Measurements from ENCODE around the gene SHC3.

The SHC3 gene

DNA sequence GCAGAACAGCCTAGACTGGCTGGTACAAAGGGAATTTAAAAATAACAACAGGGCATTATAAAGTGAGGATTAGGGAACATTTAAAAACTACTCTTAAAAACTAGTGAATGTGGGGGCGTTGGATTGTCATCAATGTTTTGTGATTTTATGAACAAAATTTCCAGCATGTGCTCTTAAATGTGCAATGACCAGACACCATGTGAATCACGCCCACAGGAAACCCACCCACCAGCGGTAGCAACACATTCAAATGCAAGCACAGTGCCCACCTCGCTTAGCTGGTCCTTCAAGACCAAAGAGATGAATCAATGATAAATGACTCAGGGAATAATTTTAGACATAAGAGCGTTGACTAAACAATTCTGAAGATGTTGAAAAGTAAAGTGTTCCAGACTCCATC is 146.4 kb downstream of the SHC3 start:
- no peaks in the 10 kb centered on the region for H3K4me1 ChIP-seq (ENCODE audit: control insufficient read depth, insufficient read depth, low read length)
- H3K9me3 ChIP-seq (ENCODE audit: control insufficient read depth, insufficient read depth, low read length): no peaks in the 10 kb centered on the region
- H3K4me3 ChIP-seq (ENCODE audit: low read length): no peak overlapping the region
- no peak for DNase-seq (ENCODE audit: low read depth, low spot score)
- H3K27me3 ChIP-seq (ENCODE audit: control insufficient read depth, insufficient read depth, low read length): no peaks in the 10 kb centered on the region
- H3K27ac ChIP-seq (ENCODE audit: low read length): no peak overlapping the region
- H3K36me3 ChIP-seq (ENCODE audit: control insufficient read depth, insufficient read depth, low read length): no peaks in the 10 kb centered on the region
- no CpG with 5 or more reads among the region's 5 CpGs for WGBS (ENCODE audit: insufficient coverage, insufficient read length)

DNA sequence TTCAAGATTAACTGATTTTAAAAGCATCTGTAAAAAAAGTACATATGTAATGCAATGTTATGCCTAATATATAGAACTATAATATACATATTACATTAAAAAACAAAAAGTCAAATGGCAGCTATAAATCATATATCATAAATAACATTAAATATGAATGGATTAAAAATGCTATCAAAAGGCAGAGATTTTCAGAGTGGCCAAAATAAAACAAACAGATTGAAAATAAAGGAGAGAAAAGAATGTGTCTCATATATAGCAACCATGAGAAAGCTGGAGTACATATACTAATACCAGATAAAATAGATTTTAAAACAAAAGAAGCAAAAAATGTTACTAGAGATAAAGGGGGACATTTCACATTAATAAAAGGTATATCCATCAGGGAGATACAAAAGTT is 148.8 kb downstream of the SHC3 start:
- no peak overlapping the region for H3K27ac ChIP-seq (ENCODE audit: low read length)
- no peaks in the 10 kb centered on the region for H3K36me3 ChIP-seq (ENCODE audit: control insufficient read depth, insufficient read depth, low read length)
- no peak for DNase-seq (ENCODE audit: low read depth, low spot score)
- no peak overlapping the region for H3K4me3 ChIP-seq (ENCODE audit: low read length)
- no peaks in the 10 kb centered on the region for H3K4me1 ChIP-seq (ENCODE audit: control insufficient read depth, insufficient read depth, low read length)
- no peaks in the 10 kb centered on the region for H3K9me3 ChIP-seq (ENCODE audit: control insufficient read depth, insufficient read depth, low read length)
- no peaks in the 10 kb centered on the region for H3K27me3 ChIP-seq (ENCODE audit: control insufficient read depth, insufficient read depth, low read length)

DNA sequence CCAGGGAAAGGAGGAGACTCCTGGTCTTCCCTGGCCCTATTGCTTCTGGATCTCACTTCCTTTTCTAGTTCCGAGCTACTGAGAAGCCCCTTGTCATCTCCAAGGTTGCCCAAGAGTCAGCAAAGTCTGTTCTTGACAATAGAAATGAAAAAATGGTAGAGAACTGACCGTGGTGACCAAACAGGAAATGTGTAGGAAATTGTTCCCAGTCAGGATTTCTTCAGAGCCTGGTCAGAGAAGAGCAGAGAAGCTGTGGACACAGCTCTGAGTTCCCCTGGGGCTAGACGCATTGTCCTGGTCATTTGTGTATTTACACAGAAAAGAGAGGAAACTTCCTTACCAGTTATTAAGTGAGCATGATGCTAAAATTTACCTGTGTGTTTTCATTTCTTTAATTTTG is 151.7 kb downstream of the SHC3 start:
- Histone ChIP-seq H3K4me1 (ENCODE audit: control insufficient read depth, insufficient read depth, low read length) (peaks cover 3% of the 10 kb centered on the region; the same call in 1 of the 2 replicates), H3K36me3 (ENCODE audit: control insufficient read depth, insufficient read depth, low read length) (no peaks in the 10 kb centered on the region), H3K9me3 (ENCODE audit: control insufficient read depth, insufficient read depth, low read length) (no peaks in the 10 kb centered on the region), H3K27ac (ENCODE audit: low read length) (no peak overlapping the region), H3K27me3 (ENCODE audit: control insufficient read depth, insufficient read depth, low read length) (no peaks in the 10 kb centered on the region), H3K4me3 (ENCODE audit: low read length) (no peak overlapping the region)
- WGBS (ENCODE audit: insufficient coverage, insufficient read length): no CpG with 5 or more reads among the region's 3 CpGs
- no peak for DNase-seq (ENCODE audit: low read depth, low spot score)

DNA sequence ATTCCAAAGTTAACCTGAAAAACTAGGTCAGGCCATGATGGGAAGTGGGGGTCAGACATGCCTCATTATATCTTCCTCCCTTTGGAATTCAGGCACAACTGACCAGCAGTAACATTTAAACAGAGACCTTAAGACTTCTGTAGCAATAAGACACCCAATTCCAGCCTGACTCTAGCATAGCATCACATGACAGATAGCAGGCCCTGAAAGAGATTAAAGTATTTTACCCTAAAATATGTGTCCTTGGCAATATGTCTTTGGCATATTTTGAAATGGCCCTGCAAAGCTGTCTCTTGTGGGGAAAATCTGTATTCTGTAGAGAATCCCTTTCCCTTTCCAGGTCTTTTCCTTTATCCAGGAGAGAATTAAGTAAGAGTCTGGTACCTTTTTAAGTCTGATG is 153.1 kb downstream of the SHC3 start:
- H3K4me1 ChIP-seq (ENCODE audit: control insufficient read depth, insufficient read depth, low read length): peaks cover 5% of the 10 kb centered on the region; the same call in 1 of the 2 replicates
- DNase-seq (ENCODE audit: low read depth, low spot score): no peak
- H3K9me3 ChIP-seq (ENCODE audit: control insufficient read depth, insufficient read depth, low read length): no peaks in the 10 kb centered on the region
- no peak overlapping the region for H3K4me3 ChIP-seq (ENCODE audit: low read length)
- no peak overlapping the region for H3K27ac ChIP-seq (ENCODE audit: low read length)
- H3K36me3 ChIP-seq (ENCODE audit: control insufficient read depth, insufficient read depth, low read length): no peaks in the 10 kb centered on the region
- no peaks in the 10 kb centered on the region for H3K27me3 ChIP-seq (ENCODE audit: control insufficient read depth, insufficient read depth, low read length)

DNA sequence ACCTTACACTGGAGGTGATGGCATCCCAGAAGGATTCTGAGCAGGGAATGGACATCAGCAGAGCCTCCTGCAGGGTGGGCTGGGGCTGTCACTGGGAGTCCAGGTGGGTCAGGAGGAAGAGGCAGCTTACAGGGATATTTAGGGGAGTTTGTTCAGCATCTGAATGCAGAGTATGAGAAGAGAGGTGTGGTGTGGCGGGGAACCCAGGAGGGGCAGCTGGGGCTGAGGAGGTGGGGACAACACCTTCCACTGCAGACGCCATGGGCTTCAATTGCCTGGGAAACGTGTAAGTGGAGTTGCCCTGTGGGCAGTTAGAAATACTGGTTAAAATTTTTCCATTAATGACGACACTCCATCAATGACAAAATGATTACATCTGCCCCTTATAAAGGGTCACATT is 153.9 kb downstream of the SHC3 start:
- H3K27me3 ChIP-seq (ENCODE audit: control insufficient read depth, insufficient read depth, low read length): no peaks in the 10 kb centered on the region
- WGBS (ENCODE audit: insufficient coverage, insufficient read length): no CpG with 5 or more reads among the region's 4 CpGs
- DNase-seq (ENCODE audit: low read depth, low spot score): no peak
- H3K9me3 ChIP-seq (ENCODE audit: control insufficient read depth, insufficient read depth, low read length): no peaks in the 10 kb centered on the region
- no peaks in the 10 kb centered on the region for H3K36me3 ChIP-seq (ENCODE audit: control insufficient read depth, insufficient read depth, low read length)
- H3K4me1 ChIP-seq (ENCODE audit: control insufficient read depth, insufficient read depth, low read length): peaks cover 5% of the 10 kb centered on the region; the same call in 1 of the 2 replicates
- no peak overlapping the region for H3K27ac ChIP-seq (ENCODE audit: low read length)
- H3K4me3 ChIP-seq (ENCODE audit: low read length): no peak overlapping the region

DNA sequence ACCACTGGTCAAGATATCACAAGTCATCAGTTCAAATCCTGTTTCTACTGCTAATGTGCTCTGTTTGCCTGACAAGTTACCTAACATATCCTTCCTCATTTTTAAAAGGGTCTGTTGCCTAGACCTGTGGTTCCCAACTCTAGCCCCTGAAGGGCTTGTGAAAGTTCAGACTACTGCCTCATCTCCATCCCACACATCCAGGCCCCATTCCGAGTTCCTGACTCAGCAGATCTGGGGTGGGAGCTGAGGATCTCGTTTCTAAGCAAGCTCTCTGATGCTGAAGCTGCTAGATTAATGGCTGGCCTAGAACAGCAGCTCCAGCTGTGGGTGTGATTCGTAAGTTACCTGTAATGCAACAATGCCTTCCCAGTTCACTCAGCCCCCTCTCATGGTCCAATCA is 154.9 kb downstream of the SHC3 start:
- Histone ChIP-seq H3K27ac (ENCODE audit: low read length) (no peak overlapping the region), H3K4me3 (ENCODE audit: low read length) (no peak overlapping the region), H3K4me1 (ENCODE audit: control insufficient read depth, insufficient read depth, low read length) (peaks cover 5% of the 10 kb centered on the region; the same call in 1 of the 2 replicates), H3K27me3 (ENCODE audit: control insufficient read depth, insufficient read depth, low read length) (no peaks in the 10 kb centered on the region), H3K9me3 (ENCODE audit: control insufficient read depth, insufficient read depth, low read length) (no peaks in the 10 kb centered on the region), H3K36me3 (ENCODE audit: control insufficient read depth, insufficient read depth, low read length) (no peaks in the 10 kb centered on the region)
- DNase-seq (ENCODE audit: low read depth, low spot score): no peak
- WGBS (ENCODE audit: insufficient coverage, insufficient read length): no CpG with 5 or more reads among the region's 3 CpGs

DNA sequence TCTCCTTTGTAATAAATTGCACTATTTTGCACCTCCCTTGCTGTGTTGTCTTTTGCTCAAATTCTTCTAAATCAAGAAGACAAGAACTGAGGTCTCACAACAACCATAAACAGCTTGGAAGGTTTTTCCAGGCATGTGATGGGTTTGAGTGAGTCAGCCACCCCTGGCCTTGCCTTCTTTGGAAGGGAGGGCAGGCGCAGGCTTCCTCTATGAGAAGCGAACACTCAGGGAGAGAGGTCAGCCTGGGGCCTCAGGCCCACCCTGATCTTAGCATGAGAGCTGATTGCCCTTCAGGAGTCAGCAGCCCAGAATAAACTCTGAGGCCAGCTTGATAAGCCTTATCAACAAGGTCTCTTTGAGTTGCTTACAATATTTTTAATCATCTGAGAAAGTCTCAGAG is 155.7 kb downstream of the SHC3 start:
- Histone ChIP-seq H3K36me3 (ENCODE audit: control insufficient read depth, insufficient read depth, low read length) (no peaks in the 10 kb centered on the region), H3K9me3 (ENCODE audit: control insufficient read depth, insufficient read depth, low read length) (no peaks in the 10 kb centered on the region), H3K27ac (ENCODE audit: low read length) (no peak overlapping the region), H3K4me1 (ENCODE audit: control insufficient read depth, insufficient read depth, low read length) (peaks cover 5% of the 10 kb centered on the region; the same call in 1 of the 2 replicates), H3K4me3 (ENCODE audit: low read length) (no peak overlapping the region), H3K27me3 (ENCODE audit: control insufficient read depth, insufficient read depth, low read length) (no peaks in the 10 kb centered on the region)
- DNase-seq (ENCODE audit: low read depth, low spot score): no peak
- no CpG with 5 or more reads among the region's 2 CpGs for WGBS (ENCODE audit: insufficient coverage, insufficient read length)

DNA sequence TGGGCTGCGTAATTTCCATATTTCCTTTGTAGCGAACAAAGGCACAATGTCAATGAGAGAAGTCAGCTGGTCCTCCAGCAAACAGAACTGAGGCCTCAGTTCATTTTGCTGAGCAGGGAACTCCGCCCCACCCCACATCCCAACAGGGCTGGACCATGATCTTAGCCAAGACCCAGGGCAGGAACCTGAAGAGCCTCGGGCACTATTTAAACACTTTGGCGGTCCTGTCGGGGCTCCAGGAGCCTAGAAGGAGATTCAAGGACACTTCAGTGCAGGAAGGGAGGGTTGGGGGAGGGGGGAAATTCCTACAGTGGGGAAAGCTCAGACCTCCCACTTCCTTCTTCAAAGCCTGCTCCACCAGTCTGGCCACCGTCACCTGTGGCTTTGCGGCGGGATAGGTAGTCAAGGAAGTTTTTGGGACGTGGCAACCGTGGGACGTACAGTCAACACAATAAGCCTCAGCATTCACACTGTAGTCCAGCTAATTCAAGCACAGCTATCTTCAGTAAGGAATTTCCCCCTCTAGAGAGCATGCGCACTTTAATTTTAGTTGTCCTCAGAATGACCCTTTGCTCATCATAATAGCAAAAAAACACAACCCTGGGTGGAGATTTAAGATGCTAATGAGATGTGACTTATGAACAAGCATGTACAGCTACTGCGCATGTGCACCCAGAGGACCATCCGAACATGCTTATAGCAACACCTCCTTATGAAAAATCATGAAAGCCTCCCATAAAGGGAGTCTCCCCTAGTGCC is 156.4 kb downstream of the SHC3 start:
- no peak for DNase-seq (ENCODE audit: low read depth, low spot score)
- Histone ChIP-seq H3K27ac (ENCODE audit: low read length) (no peak overlapping the region), H3K4me3 (ENCODE audit: low read length) (no peak overlapping the region), H3K9me3 (ENCODE audit: control insufficient read depth, insufficient read depth, low read length) (no peaks in the 10 kb centered on the region), H3K4me1 (ENCODE audit: control insufficient read depth, insufficient read depth, low read length) (peaks cover 5% of the 10 kb centered on the region; the same call in 1 of the 2 replicates), H3K36me3 (ENCODE audit: control insufficient read depth, insufficient read depth, low read length) (no peaks in the 10 kb centered on the region), H3K27me3 (ENCODE audit: control insufficient read depth, insufficient read depth, low read length) (no peaks in the 10 kb centered on the region)
- WGBS (ENCODE audit: insufficient coverage, insufficient read length): no CpG with 5 or more reads among the region's 15 CpGs

DNA sequence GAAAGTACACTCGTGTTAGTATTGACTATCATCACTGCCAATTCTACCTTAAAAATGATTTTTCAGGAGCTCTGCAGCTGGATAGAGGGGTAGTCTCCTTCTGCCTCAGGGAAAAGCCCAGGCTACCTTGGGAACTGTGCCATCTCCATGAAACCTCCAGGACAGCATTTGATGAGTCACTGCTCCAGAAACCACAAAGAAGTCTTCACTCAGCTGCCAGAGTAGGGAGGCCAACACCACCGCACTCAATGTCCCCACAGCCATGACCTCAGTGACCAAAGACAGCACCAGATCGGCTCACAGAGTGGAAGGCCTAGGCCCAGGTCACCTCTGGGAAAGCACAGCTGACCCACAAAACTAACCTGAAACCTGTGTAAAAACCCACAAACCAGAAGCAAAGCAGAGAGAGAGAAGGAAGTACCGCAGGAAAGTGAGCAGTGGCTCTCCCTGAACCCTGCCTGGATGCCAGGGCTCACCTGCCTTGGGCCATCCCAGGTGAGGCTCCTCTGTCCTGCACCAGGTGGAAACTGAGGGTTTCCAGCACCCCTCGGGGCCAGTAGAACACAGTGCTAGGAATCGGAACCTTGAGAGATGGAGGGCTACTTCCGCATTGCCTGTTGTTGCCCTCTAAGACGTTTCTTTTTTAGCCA is 157.3 kb downstream of the SHC3 start:
- no CpG with 5 or more reads among the region's 8 CpGs for WGBS (ENCODE audit: insufficient coverage, insufficient read length)
- no peak for DNase-seq (ENCODE audit: low read depth, low spot score)

DNA sequence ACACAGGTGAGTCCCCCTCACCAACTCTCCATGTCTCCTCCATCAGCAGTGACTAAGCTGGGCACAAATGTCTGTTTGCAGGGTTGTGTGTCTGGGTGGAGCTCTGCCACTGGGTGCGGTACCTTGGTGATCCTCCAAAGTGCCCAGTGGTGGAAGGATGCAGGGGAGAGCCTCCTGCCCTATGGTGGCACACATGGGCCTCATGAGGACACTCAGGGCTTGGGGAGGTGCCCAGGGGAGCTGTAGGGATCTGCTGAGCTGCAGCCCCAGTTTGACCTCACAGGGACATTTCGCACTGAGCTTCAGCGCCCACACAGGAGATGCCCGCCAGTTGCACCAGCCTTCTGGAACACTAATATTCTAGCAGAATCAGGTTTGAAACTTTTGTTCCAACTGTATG is 157.9 kb downstream of the SHC3 start:
- Histone ChIP-seq H3K4me3 (ENCODE audit: low read length) (no peak overlapping the region), H3K27me3 (ENCODE audit: control insufficient read depth, insufficient read depth, low read length) (no peaks in the 10 kb centered on the region), H3K4me1 (ENCODE audit: control insufficient read depth, insufficient read depth, low read length) (peaks cover 5% of the 10 kb centered on the region; the same call in 1 of the 2 replicates), H3K27ac (ENCODE audit: low read length) (no peak overlapping the region), H3K9me3 (ENCODE audit: control insufficient read depth, insufficient read depth, low read length) (no peaks in the 10 kb centered on the region), H3K36me3 (ENCODE audit: control insufficient read depth, insufficient read depth, low read length) (no peaks in the 10 kb centered on the region)
- no CpG with 5 or more reads among the region's 4 CpGs for WGBS (ENCODE audit: insufficient coverage, insufficient read length)
- DNase-seq (ENCODE audit: low read depth, low spot score): no peak

More for the DNA sequence above, 157.3 kb downstream of the SHC3 start:
- H3K4me3 ChIP-seq (ENCODE audit: low read length): no peak overlapping the region
- no peaks in the 10 kb centered on the region for H3K36me3 ChIP-seq (ENCODE audit: control insufficient read depth, insufficient read depth, low read length)
- peaks cover 5% of the 10 kb centered on the region; the same call in 1 of the 2 replicates for H3K4me1 ChIP-seq (ENCODE audit: control insufficient read depth, insufficient read depth, low read length)
- H3K9me3 ChIP-seq (ENCODE audit: control insufficient read depth, insufficient read depth, low read length): no peaks in the 10 kb centered on the region
- H3K27ac ChIP-seq (ENCODE audit: low read length): no peak overlapping the region
- no peaks in the 10 kb centered on the region for H3K27me3 ChIP-seq (ENCODE audit: control insufficient read depth, insufficient read depth, low read length)

DNA sequence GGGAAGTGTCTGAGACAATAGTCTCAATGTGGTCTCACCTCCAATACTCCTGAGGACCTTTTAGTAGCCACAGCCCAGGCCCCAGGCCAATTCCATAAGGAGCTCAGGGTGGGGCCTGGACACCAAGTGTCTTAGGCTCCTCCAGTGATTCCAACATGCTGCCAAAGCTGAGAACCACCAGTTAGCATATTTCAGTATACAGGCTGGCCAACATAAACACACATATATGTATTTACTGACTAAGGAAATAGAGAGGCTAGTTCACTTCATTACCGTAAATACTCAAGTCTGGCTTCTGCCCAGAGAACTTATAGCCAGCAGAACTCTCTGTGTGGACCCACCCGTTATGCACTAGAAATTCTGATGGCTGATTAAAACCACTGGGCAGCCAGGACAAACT is 163.3 kb downstream of the SHC3 start:
- Histone ChIP-seq H3K4me3 (ENCODE audit: low read length) (no peak overlapping the region), H3K36me3 (ENCODE audit: control insufficient read depth, insufficient read depth, low read length) (no peaks in the 10 kb centered on the region), H3K27ac (ENCODE audit: low read length) (no peak overlapping the region), H3K4me1 (ENCODE audit: control insufficient read depth, insufficient read depth, low read length) (no peaks in the 10 kb centered on the region), H3K9me3 (ENCODE audit: control insufficient read depth, insufficient read depth, low read length) (no peaks in the 10 kb centered on the region), H3K27me3 (ENCODE audit: control insufficient read depth, insufficient read depth, low read length) (no peaks in the 10 kb centered on the region)
- no peak for DNase-seq (ENCODE audit: low read depth, low spot score)
- WGBS (ENCODE audit: insufficient coverage, insufficient read length): no CpG with 5 or more reads among the region's 2 CpGs

Measured in iPS DF 6.9 (cell line).